OCI-LY7 (cell line): Measurements from ENCODE around the gene MAPRE2. TPM values are rescaled to one million over a fixed set of nuclear protein-coding genes. Genes with fewer than 3 reads are reported as not detected.

ENCODE experiments used
- BruUV-seq: library from RNA; stranded (reverse); fragments of 400-500 nt; replicated peaks from 2 replicates; lab custom pipeline; 2021; lab: Mats Ljungman, UMichigan
- CTCF ChIA-PET: fragments of 300-600 bp; sonication (Branson Sonifier 250); formaldehyde crosslinking; loops from one replicate; lab custom pipeline; 2022; ENCODE audit warnings: antibody characterized with exemption; ENCODE audit not compliant: unreplicated experiment; lab: Charles Lee
- POLR2A ChIA-PET: fragments of 300-600 bp; sonication (Branson Sonifier 250); formaldehyde crosslinking; loops from one replicate; lab custom pipeline; 2022; ENCODE audit warnings: antibody characterized with exemption; lab: Charles Lee
- DNase-seq: peaks from one replicate; pipeline ENCODE4 v3.0.0-alpha.2; 2015; ENCODE audit warnings: low spot score
- H2AFZ ChIP-seq: fragments of 200-600 bp; sonication (generic), shearing (Covaris generic); 2 replicates; pipeline ENCODE4 v1.6.1; 2014; ENCODE audit warnings: mild to moderate bottlenecking, antibody characterized with exemption, low read length, moderate library complexity
- H3K27ac ChIP-seq: fragments of 200-600 bp; sonication (generic); 2 replicates; pipeline ENCODE4 v1.5.1; 2014; ENCODE audit warnings: mixed run types, low read depth, mild to moderate bottlenecking, moderate library complexity, low read length, inconsistent platforms; ENCODE audit not compliant: poor library complexity, severe bottlenecking
- H3K36me3 ChIP-seq: fragments of 200-600 bp; sonication (generic); 2 replicates; pipeline ENCODE4 v1.6.1; 2014; ENCODE audit warnings: mild to moderate bottlenecking, antibody characterized with exemption, low read length, moderate library complexity, mixed read lengths; ENCODE audit not compliant: insufficient read depth
- H3K4me1 ChIP-seq: fragments of 200-600 bp; sonication (generic); 2 replicates; pipeline ENCODE4 v1.5.1; 2014; ENCODE audit warnings: mild to moderate bottlenecking, low read length; ENCODE audit not compliant: insufficient read depth, poor library complexity, severe bottlenecking
- H3K4me2 ChIP-seq: fragments of 200-600 bp; sonication (generic); 2 replicates; pipeline ENCODE4 v1.6.1; 2014; ENCODE audit warnings: mild to moderate bottlenecking, low read length
- H3K4me3 ChIP-seq: fragments of 200-600 bp; sonication (generic); 2 replicates; pipeline ENCODE4 v1.5.1; 2014; ENCODE audit warnings: mild to moderate bottlenecking, low read depth, low read length; ENCODE audit not compliant: poor library complexity, severe bottlenecking
- H3K79me2 ChIP-seq: fragments of 200-600 bp; sonication (generic); 2 replicates; pipeline ENCODE4 v1.6.1; 2016; ENCODE audit warnings: low read depth, mild to moderate bottlenecking, low read length, moderate library complexity, mixed read lengths; ENCODE audit not compliant: insufficient read depth
- H3K9me2 ChIP-seq: fragments of 200-600 bp; sonication (generic); 2 replicates; pipeline ENCODE4 v1.6.1; 2016; ENCODE audit warnings: mild to moderate bottlenecking, low read length, mixed read lengths; ENCODE audit not compliant: insufficient read depth
- H3K9me3 ChIP-seq: fragments of 200-600 bp; sonication (generic); 2 replicates; pipeline ENCODE4 v1.6.1; 2014; ENCODE audit warnings: mild to moderate bottlenecking, mixed run types, low read length, mixed read lengths
- H4K20me1 ChIP-seq: fragments of 200-600 bp; sonication (generic); 2 replicates; pipeline ENCODE4 v1.6.1; 2014; ENCODE audit warnings: mild to moderate bottlenecking, antibody characterized with exemption, low read length, moderate library complexity, mixed read lengths; ENCODE audit not compliant: insufficient read depth
- CTCF ChIP-seq: fragments of 200-600 bp; sonication (generic); conservative IDR thresholded peaks from 2 replicates; pipeline ENCODE4 v1.5.1; 2014; ENCODE audit warnings: mild to moderate bottlenecking, antibody characterized with exemption, low read length, moderate library complexity, mixed read lengths
- EZH2phosphoT487 ChIP-seq: fragments of 200-600 bp; sonication (generic); IDR thresholded peaks from 2 replicates; pipeline ENCODE4 v1.6.1; 2018; ENCODE audit warnings: low read depth, borderline replicate concordance, mild to moderate bottlenecking, mixed run types, antibody characterized with exemption, low read length, moderate library complexity, mixed read lengths
- intact Hi-C: fragments of 100-400 bp; cut with micrococcal nuclease; formaldehyde crosslinking; loops from one replicate; pipeline ENCODE4 v1.10.0; 2022; ENCODE audit not compliant: unreplicated experiment
- total RNA-seq, 2 experiments: library from RNA; depleted of rRNA in 1 of 2; stranded (reverse); fragments of >200 nt in 1 of 2; shearing (Covaris generic) in 1 of 2; gene quantifications; 2 replicates each; pipeline ENCODE4 v1.2.3, GENCODE V29; 2014 to 2022

Gene MAPRE2
- total RNA-seq, 2 experiments from 2014 or later = 17.1 to 35.2 TPM

DNA sequence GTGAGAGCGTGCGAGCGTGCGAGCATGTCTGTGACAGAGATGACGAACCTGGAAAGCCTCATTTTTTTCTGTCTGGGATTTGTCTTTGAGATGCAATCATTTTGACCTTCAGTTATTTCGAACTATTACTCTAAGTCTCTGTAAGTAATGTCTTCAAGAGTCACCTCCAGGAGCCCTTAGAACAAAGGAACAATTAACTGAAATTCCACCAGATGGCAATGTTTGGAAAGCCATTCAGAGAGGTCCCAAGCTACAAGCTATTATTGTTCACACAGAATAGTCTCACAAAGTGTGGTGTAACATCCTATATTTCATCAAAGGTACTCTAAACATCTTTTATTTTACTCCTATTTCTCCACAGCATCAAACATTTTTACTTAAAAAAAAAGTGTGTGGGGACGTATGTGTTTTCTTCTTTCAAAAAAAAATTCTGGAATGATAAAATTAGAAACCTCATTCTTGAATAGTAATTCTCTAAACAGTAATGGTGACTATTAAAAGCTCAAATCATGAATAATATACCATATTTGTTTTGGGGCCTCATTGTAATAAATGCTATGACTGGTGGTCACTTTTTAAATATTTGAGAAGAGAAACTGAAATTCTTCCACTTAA is 35.1 kb upstream of the MAPRE2 start:
- Histone ChIP-seq H3K27ac (no peak overlapping the region), H2AFZ (no peak overlapping the region), H3K4me2 (no peak overlapping the region), H3K9me3 (no peaks in the 10 kb centered on the region), H3K4me1 (no peaks in the 10 kb centered on the region), H4K20me1 (no peaks in the 10 kb centered on the region), H3K36me3 (no peaks in the 10 kb centered on the region), H3K9me2 (no peaks in the 10 kb centered on the region), H3K79me2 (no peaks in the 10 kb centered on the region), H3K4me3 (no peak overlapping the region)
- CTCF ChIA-PET = no interaction called here
- intact Hi-C loops = loop anchor here (2.0 to 10.0 kb wide), 3 partner anchors 139 to 349 kb away; no protein-coding TSS in a partner anchor
- BruUV-seq = no TSS peak
- DNase-seq = peak; percentile 55
- POLR2A ChIA-PET = interaction anchor here (0.7 to 1.3 kb wide), 3 partner anchors 14 to 138 kb away, joined by 3 read pairs; no protein-coding TSS in a partner anchor
- TF ChIP-seq EZH2phosphoT487 (no peak), CTCF (peak; percentile 76)

DNA sequence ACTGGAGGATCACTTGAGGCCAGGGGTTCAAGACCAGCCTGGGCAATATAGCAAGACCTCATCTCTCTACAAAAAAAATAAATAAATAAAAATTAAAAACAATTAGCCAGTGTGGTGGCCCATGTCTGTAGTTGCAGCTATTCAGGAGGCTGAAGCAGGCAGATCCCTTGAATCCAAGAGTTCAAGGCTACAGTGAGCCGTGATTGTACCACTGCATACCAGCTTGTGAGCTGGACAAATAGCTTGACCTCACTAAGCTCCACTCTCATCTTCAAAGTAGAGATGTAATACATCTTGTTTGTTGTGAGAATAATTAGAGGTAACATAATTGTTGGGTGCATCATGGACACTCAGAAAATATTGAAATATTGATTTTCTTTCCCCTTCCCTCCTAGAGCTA is 31.1 kb upstream of the MAPRE2 start:
- CTCF ChIA-PET = no interaction called here
- BruUV-seq = no TSS peak
- intact Hi-C loops = no loop called here

More for the DNA sequence above, 31.1 kb upstream of the MAPRE2 start:
- Histone ChIP-seq H3K9me3 (no peaks in the 10 kb centered on the region), H3K27ac (no peak overlapping the region), H3K79me2 (no peaks in the 10 kb centered on the region), H3K9me2 (no peaks in the 10 kb centered on the region), H3K36me3 (no peaks in the 10 kb centered on the region), H3K4me3 (no peak overlapping the region), H4K20me1 (no peaks in the 10 kb centered on the region), H3K4me1 (no peaks in the 10 kb centered on the region), H2AFZ (no peak overlapping the region), H3K4me2 (no peak overlapping the region)
- TF ChIP-seq EZH2phosphoT487 (no peak), CTCF (no peak)
- no peak for DNase-seq
- POLR2A ChIA-PET = interaction anchor here (0.5 to 1.5 kb wide), 3 partner anchors 10 to 146 kb away, joined by 3 to 7 read pairs (median 3); no protein-coding TSS in a partner anchor
